Activated naive CD8-positive, alpha-beta T cell treated with anti-CD3 and anti-CD28 coated beads, Interleukin-2, amount 50 U/mL, for 16 hours (primary cell): Measurements from ENCODE around the gene ACSS3.

Experiments
- DNase-seq: peaks from one replicate; pipeline ENCODE4 v3.0.0-alpha.2; 2020; ENCODE audit warnings: low read depth, low spot score

The ACSS3 gene

DNA sequence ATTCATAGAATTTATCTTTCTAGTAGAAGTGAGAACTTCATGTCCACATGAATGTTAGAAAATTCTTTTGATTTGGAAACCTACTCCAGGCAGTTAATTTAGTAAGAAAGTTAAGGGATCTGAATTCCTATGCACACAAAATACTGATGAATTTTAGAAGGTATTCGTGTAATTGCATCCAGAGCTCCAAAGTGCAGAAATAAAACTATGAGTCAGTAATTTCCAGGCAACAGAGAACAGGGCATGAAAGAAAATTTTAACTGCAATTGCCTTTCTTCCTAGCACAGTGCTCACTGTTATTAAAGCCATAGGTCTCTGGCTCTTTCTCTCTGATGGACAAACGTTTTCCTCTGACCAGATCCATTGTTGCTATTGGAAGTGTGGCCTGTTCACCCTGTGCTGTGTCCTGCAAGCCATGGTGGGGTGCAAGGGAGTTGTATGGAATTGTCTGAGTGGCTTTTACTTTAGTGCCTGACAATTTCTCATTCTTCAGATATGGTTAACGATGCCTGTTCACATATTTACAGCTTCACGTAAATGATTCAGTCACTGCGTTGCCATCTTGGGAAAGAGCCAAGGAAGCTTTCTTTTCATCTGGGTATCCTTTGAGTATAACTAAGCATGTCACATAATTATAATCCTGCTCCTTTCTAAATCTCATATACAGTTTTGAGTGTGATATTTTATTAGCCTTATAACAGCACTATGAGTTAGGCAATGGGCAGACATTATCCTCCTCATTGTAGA, 145.1 kb downstream of the ACSS3 start:
- no peak for DNase-seq

DNA sequence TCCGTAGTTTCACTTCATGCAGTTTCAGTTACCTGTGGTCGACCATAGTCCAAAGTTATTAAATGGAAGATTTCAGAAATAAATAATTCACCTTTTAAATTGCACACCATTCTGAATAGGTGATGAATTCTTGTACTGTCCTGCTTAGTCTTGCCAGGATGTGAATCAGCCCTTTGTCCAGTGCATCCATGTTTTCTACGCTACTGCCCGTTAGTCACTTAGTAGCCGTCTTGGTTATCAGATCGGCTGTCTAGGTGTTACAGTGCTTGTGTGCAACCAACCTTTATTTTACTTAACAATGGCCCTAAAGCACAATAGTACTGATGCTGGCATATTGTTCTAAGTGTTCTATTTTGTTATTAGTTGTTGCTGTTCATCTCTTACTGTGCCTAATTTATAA, 146.7 kb downstream of the ACSS3 start:
- no peak for DNase-seq

DNA sequence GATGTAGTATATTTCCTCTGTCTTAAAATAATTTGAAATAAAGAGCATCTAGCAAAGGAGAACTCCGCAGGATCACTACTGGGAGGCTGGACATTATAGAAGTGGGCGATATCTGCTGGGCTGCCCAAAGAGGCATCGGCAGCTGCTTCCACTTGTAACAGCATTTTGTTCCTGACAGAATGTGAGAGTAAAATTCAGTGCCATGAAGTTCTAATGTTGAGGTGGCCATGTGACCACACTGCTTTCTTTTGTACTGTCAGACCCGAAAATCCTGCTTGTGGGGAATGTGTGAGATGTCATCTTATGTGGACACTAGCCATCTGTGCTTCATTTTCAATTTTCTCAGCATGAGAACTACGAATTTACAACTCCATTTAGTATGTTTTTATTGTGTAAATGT, 151.9 kb downstream of the ACSS3 start:
- DNase-seq, result no peak

DNA sequence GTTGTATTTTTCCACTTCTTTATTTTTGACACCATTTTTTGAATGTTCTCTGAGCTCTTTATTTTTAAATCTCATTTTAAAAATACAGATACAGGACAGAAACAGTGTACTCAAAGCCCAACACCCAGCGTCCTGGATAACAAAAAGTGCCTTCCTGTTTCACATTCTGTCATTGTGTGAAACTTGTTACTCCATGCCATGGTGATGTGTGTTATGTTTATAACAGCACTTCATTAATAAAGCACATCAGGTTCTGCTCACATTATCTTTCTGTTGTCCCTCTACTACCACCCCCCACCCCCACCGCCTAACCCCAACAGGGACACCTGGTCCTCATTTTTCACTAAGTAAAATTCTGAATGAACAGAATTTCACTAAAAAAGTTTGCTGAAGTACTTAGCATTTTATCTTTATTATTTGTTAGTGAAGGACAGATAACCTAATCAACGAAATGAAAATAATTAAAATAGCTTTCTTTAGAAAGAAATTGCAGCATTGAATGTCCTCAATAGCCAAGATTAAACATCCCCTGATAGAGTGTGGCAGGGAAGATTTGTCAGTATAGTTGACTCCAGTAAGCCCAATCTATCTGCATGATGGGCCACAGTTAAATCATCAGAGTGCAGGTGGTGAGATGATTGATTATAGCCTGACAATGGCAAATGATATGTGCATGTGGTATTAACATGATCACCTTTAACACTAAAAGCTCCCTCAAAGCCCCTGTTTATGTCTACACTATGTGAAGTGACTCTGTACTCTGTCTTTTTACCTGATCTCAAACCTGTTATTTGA, 153.9 kb downstream of the ACSS3 start:
- DNase-seq, result no peak

DNA sequence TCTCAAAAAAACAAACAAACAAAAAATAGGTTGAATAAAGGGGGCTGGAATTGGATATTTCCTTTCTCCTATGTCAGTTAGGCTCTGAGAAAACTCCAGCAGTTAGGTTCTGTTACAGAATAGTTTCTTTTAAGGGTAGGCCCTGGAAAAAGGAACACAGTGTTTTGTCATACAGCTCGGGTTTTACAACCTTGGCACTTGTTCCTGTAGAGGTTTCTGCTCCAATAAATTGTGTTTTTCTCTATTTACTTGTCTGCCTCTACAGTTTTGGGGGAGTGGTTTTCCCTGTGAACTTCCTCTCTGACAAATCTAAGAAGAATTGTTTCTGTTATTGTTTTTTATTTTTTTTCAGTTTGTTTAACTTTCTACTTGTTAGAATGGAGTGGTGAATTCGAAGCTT, 167.6 kb downstream of the ACSS3 start:
- DNase-seq, result no peak

DNA sequence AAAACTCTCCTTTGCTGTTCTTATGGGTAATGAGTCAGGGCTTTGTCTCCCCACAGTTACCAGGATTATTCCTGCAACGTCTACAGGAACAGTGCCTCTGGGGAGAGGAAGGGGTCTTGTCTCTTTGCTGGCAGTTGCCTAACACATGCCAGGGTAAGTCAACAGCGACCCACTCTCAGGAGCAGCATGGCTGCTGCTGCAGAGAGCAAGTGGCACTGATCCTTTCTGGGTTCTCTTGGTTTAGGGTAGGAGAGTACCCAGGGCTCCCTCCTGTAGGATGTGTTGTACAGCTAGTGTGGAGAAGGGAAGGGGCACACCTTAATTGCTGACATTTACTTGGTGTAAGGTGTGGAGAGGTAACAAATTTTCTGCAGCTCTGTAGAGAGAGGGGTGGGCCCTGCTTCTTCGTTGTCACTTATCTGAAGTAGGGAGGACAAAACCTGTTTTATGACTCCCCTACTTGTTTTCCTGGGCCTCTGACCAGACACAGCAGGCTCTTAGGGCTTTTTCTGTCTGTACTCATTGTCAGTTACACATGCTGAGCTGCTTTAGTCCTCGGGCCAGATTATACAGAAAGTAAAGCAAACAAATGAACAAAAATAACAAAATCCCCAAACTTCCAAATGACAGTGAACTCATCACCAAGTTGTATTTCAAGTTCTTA, 168.2 kb downstream of the ACSS3 start:
- no peak for DNase-seq

DNA sequence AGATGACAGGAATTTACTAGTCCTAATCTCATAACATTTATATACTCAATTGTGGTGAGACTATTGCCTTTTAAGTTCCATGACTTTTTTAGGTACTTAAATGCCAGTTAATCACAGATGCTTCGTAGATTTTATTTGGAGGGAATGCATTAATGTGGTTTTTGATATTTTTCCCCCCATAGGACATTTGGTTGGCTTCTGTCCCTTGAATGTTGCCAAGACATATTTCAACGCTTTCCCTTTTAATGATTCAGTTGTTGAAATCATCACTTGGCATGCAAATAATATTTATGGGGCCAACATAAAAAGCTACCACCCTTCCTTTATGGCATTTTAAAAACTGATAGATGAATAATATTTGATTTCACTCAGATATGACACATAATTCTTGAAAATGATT, 172.1 kb downstream of the ACSS3 start:
- DNase-seq, result no peak

DNA sequence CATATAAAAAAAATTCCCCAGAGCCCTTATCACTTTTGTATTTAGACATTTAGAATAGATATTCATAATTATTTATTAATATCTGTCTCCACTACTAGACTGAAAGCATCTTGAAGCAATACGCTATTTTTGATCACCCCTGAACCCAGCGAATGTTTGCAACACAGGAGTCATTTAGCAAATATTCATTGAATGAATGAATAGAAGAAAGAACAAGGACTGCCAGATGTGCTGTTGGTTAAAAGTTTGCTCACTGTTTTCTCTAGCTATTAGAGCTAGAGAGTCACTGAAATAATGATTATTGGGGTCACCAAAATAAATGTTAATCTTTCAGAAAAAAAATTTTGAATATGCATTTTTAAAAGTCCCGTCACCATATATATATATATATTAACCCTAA, 174.3 kb downstream of the ACSS3 start:
- DNase-seq, result no peak

DNA sequence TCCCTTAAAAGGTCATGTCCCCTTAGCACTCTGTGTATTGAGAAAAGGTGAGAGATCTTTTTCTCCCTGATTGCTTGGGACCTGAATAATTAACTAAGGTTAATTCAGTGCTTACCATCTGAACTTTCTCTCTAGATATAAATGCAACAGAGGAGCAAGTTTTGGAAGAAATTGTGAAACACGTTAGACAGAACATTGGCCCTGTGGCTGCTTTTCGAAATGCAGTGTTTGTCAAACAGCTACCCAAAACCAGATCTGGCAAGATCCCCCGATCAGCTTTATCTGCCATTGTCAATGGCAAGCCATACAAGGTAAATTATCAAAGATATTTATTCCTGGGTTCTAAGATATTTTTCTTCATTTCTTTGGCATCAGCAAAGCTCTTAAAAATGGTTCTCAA, 175.5 kb downstream of the ACSS3 start:
- no peak for DNase-seq

DNA sequence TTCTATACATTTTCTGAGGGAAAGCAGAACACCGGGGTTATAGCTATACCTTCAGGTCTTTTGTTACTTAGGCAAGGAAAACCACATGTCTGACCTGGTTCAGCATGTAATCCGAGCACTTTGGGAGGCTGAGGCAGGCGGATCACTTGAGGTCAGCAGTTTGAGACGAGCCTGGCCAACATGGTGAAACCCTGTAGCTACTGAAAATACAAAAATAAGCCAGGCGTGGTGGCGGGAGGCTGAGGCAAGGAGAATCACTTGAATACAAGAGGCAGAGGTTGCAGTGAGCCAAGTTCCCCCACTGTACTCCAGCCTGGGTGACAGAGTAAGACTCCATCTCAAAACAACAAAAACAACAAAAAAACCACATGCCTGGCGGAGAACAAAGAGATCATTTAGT, 177.6 kb downstream of the ACSS3 start:
- DNase-seq, result no peak

DNA sequence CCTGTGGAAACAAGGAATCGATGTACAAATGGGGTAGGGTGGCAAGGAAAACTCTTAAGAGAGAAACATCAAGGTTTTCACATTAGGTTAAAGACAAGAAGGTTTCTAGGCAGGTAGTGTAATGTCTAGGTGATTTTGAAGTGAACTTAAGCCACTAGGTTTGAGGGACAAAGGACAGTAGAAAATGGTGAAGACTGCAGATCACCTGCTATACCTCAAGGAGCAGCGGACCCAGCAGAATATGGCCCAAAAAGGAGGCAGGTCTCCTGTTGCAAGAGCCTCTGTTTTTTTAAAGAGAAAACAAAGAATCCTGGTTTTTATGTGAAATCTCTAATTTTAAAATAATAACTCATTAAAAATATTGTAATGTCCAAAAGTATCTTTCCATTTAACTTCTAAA, 178.1 kb downstream of the ACSS3 start:
- DNase-seq, result no peak

DNA sequence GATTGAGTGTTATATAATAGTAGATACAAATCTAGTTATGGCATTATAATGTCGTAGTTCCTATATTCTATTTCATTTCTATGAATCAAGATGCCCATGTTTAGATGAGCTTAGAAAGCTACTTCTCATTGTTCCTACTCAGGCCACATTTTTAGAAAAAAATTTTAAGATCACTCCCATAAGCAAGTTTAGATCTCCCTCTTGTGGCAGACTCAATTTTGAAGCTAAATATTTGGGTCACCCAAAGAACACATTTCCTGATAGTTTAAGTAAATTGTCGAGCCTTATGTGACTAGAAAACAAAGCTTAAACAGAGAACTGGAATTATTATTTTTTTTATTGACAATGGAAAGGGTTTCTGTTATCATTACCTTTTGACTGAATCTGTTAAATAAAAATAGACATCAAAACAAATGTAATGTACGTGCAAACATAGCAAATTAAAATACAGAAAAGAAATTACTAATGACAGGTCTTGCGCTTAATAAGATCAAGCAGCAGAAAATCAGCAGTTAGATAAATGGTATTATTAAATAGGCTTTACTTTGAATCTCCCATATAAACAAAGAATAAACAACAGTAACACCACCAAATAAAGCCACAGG, 180.2 kb downstream of the ACSS3 start:
- DNase-seq, result no peak

DNA sequence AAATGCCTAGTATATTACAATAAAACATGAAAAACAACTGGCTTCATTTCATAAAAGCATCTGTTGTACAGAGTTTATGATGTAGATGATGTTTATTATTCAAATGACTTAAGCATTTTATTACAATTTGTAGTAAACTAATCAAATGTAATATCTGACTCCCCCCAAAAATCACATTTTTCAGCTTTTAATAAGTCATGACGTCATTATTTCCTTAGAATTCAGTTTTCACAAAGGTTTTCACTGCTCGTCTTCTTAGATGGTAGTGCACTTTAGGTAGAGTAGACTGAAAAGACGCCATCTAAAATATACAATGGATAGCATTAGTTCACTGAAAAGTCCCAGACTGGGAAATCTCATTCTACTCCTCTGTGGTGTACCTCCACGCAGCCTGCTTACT, 181.5 kb downstream of the ACSS3 start:
- DNase-seq, result no peak

DNA sequence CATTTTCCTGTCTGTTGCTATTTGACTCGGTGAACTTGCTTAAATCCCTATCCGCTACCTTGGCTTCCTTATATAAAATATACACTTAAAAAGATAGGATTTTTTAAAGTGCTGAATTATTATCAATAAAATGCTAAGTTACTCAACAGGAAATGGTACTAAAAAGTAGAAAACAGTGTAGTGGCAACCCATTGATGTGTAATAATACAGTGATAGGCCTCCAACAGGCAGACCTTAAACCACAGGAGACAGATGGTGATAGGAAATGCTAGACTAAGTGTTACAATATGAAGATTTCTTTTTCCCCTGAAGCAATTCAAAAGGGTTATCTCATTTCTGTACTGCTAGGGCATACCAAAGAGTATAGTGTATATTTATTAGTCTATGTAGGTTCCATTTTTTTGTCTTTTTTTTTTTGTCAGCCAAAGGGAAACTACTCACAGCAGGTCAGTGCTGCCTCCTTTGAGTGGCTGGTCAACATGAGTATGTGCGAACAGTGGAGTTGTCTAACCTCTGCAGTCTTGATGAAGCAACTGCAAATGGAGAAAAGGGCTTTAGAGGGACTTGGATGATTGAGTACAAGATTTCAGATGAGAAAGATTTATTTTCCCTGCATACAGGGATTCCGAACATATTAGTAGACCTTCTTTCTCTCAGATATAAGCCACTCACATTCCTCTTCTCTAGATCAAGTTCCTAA, 183.8 kb downstream of the ACSS3 start:
- DNase-seq, result no peak

DNA sequence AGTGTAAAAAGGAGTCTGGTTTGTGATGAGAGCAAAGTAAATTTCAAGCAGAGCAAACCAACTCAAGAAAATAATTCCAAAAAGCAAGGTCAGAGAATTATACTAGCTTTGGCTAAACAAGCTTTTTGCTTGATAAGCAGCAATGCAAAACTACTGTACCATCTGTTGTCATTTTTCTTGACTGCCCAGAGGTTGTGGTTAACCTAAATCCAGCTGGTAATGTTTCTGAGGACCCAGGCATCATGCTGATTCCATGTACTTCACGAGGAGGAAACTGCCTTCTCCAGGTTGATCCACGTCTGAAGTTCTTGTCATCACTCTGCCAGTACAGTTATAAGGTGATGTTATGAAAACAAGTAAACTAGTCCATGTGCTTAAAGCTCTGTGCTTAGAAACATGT, 185.2 kb downstream of the ACSS3 start:
- DNase-seq, result no peak

DNA sequence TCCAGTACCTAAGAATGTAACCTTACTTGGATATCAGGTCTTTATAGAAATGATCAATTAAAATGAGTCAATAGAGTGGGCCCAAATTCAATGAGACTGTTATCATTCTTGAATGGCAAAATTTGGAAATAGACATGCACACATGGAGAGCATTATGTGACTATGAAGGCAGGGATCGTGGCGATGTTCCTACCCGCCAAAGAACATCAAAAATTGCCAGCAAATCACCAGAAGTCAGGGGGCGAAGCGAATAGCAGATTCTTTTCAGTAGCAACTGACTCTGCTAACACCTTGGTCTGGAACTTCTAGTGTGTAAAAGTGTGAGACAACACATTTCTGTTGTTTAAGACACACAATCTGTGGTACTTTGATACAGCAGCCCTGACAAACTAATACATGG, 192.5 kb downstream of the ACSS3 start:
- no peak for DNase-seq

DNA sequence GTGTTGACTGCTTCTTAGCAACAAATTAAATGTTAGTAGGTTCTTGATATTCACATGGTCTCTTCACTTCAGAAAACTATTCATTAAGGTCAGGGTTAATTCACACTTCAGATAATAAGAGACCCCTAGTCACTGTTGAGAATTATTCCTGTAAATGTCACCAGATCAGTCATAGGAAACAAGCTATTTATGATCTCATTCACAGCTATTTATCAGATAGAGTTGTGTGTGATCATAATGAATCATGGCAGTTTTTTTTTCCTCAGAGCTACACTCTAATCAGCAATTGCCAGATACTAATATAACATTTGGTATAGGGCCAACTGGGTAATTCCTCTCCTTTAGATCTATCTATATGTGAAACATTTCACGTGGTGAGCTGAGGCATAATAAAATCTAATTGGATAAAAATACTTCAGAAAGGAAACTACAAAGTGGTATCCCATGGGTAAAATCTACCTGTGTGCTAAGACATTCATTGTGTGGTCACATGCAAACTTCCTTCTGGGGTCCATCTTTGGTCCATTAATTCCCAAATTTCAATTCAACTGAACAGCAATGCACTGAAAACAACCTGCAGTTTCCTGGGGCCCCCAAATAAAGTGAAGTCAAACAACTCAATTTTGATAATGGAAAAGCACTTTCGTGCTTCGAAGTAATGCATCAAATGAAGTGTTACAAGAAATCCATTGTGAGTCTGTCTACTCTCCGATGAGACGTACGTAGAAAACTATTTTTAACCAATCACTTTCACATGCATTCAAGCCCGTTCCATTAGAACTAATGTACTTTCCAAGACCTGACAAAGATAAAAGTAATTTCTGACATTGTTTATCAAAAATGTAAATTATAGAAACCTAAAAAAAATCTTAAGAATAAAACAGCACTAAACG, 197.0 kb downstream of the ACSS3 start:
- DNase-seq, result no peak

DNA sequence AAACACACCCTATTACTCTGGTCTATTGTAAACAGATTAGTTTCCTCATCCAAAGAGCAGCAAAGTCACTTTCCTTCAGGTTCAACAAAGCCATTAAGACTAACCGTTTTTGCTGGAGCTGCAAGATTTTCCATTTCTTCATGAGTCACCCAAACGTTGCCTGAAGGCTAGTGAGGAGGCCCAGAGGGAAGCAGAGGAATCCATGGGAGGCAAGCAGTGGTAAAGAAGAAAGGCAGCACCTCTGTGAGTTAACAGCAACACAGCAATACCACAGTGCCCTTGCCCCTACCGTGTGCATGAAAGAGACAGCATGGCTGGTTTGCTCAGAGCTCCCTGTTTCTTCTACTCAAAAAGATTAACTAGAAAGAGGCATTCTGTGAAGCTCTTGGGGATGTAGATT, 206.3 kb downstream of the ACSS3 start:
- DNase-seq, result no peak

DNA sequence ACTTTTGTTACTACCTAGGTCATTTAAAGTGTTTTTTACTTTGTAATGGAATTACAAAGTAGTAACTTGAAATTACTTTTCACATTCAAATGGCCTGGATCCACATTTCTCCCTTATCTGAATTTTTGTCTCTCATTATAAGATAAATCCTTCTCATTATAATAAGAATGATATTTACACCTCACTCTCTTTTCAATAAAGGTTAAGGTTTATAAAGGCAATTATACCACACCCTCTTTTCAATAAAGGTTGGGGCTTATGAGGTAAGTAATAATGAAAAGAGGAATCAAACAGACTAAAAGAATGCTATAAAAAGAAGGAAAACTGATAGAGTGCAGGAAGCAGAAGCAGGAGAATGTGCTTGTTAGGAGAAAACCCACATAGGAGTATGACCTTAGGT, 210.8 kb downstream of the ACSS3 start:
- no peak for DNase-seq

DNA sequence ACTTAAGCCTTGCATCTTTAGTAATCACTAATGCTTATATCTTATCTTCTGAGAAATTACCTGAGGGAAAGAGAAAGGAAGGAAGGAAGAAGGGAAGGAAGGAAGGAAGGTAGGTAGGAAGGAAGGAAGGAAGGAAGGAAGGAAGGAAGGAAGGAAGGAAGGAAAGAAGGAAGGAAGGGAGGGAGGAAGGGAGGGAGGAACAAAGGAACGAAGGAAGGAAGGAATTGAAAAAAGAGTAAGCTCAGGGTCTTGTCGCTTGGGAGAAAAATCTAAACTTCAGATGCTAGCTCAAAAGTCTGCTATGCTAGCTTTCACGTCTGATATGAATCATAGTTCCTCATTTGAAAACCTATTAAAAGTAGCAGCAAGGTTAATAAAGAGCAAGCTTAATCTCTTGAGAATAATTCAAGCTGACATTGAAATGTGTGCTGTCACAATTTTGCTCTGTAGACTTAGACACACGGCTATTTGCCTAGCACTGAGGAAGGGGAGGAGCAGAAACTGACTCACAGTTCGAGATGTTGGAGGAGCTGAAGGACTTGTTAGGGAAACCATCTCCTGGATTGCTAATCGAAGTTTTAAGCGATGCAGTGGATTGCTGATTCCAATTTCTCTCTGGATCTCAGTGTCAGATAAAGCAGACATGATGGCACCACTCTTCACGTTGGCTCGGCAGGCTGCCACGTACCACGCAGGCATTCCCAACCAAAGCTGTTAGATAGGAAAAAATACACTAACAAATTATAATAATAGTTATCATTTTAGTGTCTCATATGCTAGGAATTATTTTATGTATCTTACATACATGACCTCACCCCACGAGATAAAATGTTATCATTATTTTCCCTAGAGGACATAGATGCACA, 216.7 kb downstream of the ACSS3 start:
- no peak for DNase-seq
